Astrocyte of the cerebellum (primary cell): ENCODE data around the gene STON1.

Experiments
- DNase-seq: peaks from one replicate; pipeline ENCODE4 v3.0.0-alpha.2; 2011; ENCODE audit warnings: low read depth
- H3K4me3 ChIP-seq: 2 replicates; pipeline ENCODE4 v1.5.1; 2011; ENCODE audit warnings: mild to moderate bottlenecking, low read depth, low read length, moderate library complexity
- CTCF ChIP-seq: IDR thresholded peaks from 2 replicates; pipeline ENCODE4 v1.5.1; 2012; ENCODE audit warnings: low read length, low read depth, moderate library complexity, mild to moderate bottlenecking; ENCODE audit errors: missing control alignments
- in situ Hi-C: cut with HindIII; loops from 2 replicates; pipeline ENCODE4 v1.10.0; 2017; ENCODE audit warnings: low sequenced_read_pairs

Gene STON1

GRCh38 chr2:48496849-48497248 lies 33.1 kb upstream of the STON1 start:
- no peak overlapping the region for H3K4me3 ChIP-seq
- no peak for TF ChIP-seq CTCF
- in situ Hi-C loops = no loop called here
- peak; percentile 34 for DNase-seq

- no peak for DNase-seq
- no peak overlapping the region for H3K4me3 ChIP-seq
- in situ Hi-C loops = no loop called here
- TF ChIP-seq CTCF = no peak
Measured at GRCh38 chr2:48504647-48505327, 25.2 kb upstream of the STON1 start.

- in situ Hi-C loops = no loop called here
- no peak overlapping the region for H3K4me3 ChIP-seq
- TF ChIP-seq CTCF = no peak
- DNase-seq = no peak
Measured at GRCh38 chr2:48507111-48507510, 22.8 kb upstream of the STON1 start.

GRCh38 chr2:48508461-48509124 lies 21.4 kb upstream of the STON1 start:
- in situ Hi-C loops = no loop called here
- no peak overlapping the region for H3K4me3 ChIP-seq
- no peak for TF ChIP-seq CTCF
- DNase-seq = no peak

GRCh38 chr2:48510329-48510728 lies 19.6 kb upstream of the STON1 start:
- H3K4me3 ChIP-seq = no peak overlapping the region
- TF ChIP-seq CTCF = no peak
- in situ Hi-C loops = no loop called here
- DNase-seq = no peak

GRCh38 chr2:48511849-48512470 lies 18.0 kb upstream of the STON1 start:
- no peak overlapping the region for H3K4me3 ChIP-seq
- no peak for TF ChIP-seq CTCF
- DNase-seq = no peak
- in situ Hi-C loops = no loop called here
